Measurements from ENCODE around the gene COL25A1.
"Not testable (repeated sequence)": the region's sequence is repeated elsewhere in the genome, so short reads cannot be mapped to it uniquely, and the experiment has no call there.

COL25A1 gene

GRCh38 chr4:108881986-108882385 is 420.5 kb downstream of the COL25A1 start:
- H3K27ac ChIP-seq, result no peak overlapping the region
- no peak overlapping the region for H3K4me3 ChIP-seq
- TF ChIP-seq CTCF (IDR thresholded peaks at IDR 0.05), result no peak
- DNase-seq (ENCODE audit: low spot score), result no peak

GRCh38 chr4:108881190-108881589 is 421.3 kb downstream of the COL25A1 start:
- H3K4me3 ChIP-seq, result no peak overlapping the region
- no peak for DNase-seq (ENCODE audit: low spot score)
- H3K27ac ChIP-seq, result no peak overlapping the region
- no peak for TF ChIP-seq CTCF (IDR thresholded peaks at IDR 0.05)

- DNase-seq (ENCODE audit: low spot score), result no peak
- Histone ChIP-seq H3K4me3 (no peak overlapping the region), H3K27ac (no peak overlapping the region)
- TF ChIP-seq CTCF (IDR thresholded peaks at IDR 0.05), result no peak
Observed at GRCh38 chr4:108878806-108879205, 423.7 kb downstream of the COL25A1 start.

GRCh38 chr4:108877821-108878220 is 424.6 kb downstream of the COL25A1 start:
- TF ChIP-seq CTCF (IDR thresholded peaks at IDR 0.05), result no peak
- Histone ChIP-seq H3K27ac (no peak overlapping the region), H3K4me3 (no peak overlapping the region)
- no peak for DNase-seq (ENCODE audit: low spot score)

- no peak overlapping the region for H3K27ac ChIP-seq
- no peak overlapping the region for H3K4me3 ChIP-seq
- no peak for TF ChIP-seq CTCF (IDR thresholded peaks at IDR 0.05)
- no peak for DNase-seq (ENCODE audit: low spot score)
Observed at GRCh38 chr4:108874806-108875205, 427.7 kb downstream of the COL25A1 start.

GRCh38 chr4:108869970-108870369 is 432.5 kb downstream of the COL25A1 start:
- DNase-seq (ENCODE audit: low spot score); H3K4me3 ChIP-seq; H3K27ac ChIP-seq: not testable (repeated sequence)

GRCh38 chr4:108868606-108869227 is 433.7 kb downstream of the COL25A1 start:
- Histone ChIP-seq H3K4me3 (no peak overlapping the region), H3K27ac (no peak overlapping the region)
- no peak for DNase-seq (ENCODE audit: low spot score)
- TF ChIP-seq CTCF (IDR thresholded peaks at IDR 0.05), result no peak

Data from coronary artery (tissue), 2 donors.